ENCODE measurements around the gene IQCB1. TPM values are rescaled to one million over a fixed set of nuclear protein-coding genes. Genes with fewer than 3 reads are reported as not detected.
"Not testable (repeated sequence)": the region's sequence is repeated elsewhere in the genome, so short reads cannot be mapped to it uniquely, and the experiment has no call there.

IQCB1 gene
- total RNA-seq, 2 donors from 2014 or later: 10.8 to 12.5 TPM

DNA sequence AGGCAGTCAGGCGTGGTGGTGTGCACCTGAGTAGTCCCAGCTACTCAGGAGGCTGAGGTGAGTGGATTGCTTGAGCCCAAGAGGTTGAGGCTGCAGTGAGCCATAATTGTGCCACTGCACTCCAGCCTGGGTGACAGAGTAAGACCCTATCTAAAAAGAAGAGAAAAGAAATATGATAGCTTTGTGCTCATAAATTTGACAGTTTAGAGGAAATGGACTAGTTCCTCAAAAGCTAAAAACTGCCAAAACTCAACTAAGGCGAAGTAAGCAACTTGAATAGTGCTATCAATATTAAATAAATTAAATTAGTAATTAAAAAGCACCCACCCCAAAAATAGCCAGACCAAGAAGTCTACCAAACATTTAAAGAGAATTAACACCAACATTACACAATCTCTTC lies 34.9 kb upstream of the IQCB1 start:
- no peaks in the 10 kb centered on the region for H3K4me1 ChIP-seq
- DNase-seq: no peak
- H3K27me3 ChIP-seq: no peaks in the 10 kb centered on the region
- no peak overlapping the region for H3K27ac ChIP-seq
- no peaks in the 10 kb centered on the region for H3K9me3 ChIP-seq
- TF ChIP-seq, protein P1, sequence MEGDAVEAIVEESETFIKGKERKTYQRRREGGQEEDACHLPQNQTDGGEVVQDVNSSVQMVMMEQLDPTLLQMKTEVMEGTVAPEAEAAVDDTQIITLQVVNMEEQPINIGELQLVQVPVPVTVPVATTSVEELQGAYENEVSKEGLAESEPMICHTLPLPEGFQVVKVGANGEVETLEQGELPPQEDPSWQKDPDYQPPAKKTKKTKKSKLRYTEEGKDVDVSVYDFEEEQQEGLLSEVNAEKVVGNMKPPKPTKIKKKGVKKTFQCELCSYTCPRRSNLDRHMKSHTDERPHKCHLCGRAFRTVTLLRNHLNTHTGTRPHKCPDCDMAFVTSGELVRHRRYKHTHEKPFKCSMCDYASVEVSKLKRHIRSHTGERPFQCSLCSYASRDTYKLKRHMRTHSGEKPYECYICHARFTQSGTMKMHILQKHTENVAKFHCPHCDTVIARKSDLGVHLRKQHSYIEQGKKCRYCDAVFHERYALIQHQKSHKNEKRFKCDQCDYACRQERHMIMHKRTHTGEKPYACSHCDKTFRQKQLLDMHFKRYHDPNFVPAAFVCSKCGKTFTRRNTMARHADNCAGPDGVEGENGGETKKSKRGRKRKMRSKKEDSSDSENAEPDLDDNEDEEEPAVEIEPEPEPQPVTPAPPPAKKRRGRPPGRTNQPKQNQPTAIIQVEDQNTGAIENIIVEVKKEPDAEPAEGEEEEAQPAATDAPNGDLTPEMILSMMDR (IDR thresholded peaks at IDR 0.05): no peak
- no peak overlapping the region for H3K4me3 ChIP-seq
- no peak overlapping the region for H3K9ac ChIP-seq (ENCODE audit: low read depth in 2 of 2, low read length in 2 of 2)
- intact Hi-C loops (cut with DNase I): no loop called here
- H3K36me3 ChIP-seq: no peaks in the 10 kb centered on the region

DNA sequence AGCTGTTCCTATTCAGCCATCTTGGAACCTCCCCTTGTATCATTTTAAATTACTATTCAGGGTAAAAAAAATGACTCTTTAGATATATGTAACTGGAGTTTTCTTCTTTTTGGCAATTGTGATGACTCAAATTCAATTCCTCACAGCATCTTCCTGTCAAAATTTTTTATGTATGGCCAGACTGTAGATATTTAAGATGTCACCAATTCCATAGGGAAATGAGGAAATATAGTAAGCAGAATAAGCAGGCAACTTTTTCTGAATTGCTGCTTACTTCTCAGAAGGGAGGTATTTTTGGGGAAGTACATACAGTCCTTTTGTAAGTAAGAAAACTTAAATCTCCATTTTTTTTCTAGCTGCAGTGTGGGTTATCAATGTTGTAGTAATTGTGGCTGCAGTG lies 28.9 kb upstream of the IQCB1 start:
- TF ChIP-seq, protein P1 (IDR thresholded peaks at IDR 0.05): no peak
- Histone ChIP-seq H3K27ac (no peak overlapping the region), H3K9ac (ENCODE audit: low read depth in 2 of 2, low read length in 2 of 2) (no peak overlapping the region), H3K9me3 (no peaks in the 10 kb centered on the region), H3K4me1 (no peaks in the 10 kb centered on the region), H3K36me3 (no peaks in the 10 kb centered on the region), H3K27me3 (no peaks in the 10 kb centered on the region), H3K4me3 (no peak overlapping the region)
- DNase-seq: no peak
- intact Hi-C loops (cut with DNase I): no loop called here

DNA sequence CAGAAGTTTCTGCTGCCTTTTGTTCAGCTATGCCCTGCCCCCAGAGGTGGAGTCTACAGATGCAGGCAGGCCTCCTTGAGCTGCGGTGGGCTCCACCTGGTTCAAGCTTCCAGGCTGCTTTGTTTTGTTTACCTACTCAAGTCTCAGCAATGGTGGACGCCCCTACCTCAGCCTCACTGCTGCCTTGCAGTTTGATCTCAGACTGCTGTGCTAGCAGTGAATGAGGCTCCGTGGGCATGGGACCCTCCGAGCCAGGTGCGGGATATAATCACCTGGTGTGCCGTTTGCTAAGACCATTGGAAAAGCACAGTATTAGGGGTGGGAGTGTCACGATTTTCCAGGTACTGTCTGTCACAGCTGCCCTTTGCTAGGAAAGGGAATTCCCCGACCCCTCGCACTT lies 28.4 kb upstream of the IQCB1 start:
- H3K36me3 ChIP-seq; H3K27ac ChIP-seq; intact Hi-C loops (cut with DNase I); H3K9ac ChIP-seq (ENCODE audit: low read depth in 2 of 2, low read length in 2 of 2); H3K27me3 ChIP-seq; H3K9me3 ChIP-seq; H3K4me1 ChIP-seq; DNase-seq; H3K4me3 ChIP-seq: not testable (repeated sequence)

DNA sequence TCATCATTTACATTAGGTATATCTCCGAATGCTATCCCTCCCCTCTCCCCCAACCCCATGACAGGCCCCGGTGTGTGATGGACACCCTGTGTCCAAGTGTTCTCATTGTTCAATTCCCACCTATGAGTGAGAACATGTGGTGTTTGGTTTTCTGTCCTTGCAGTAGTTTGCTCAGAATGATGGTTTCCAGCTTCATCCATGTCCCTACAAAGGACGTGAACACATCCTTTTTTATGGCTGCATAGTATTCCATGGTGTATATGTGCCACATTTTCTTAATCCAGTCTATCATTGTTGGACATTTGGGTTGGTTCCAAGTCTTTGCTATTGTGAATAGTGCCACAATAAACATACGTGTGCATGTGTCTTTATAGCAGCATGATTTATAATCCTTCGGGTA lies 22.9 kb upstream of the IQCB1 start:
- H3K9ac ChIP-seq (ENCODE audit: low read depth in 2 of 2, low read length in 2 of 2); intact Hi-C loops (cut with DNase I); H3K27me3 ChIP-seq; H3K4me3 ChIP-seq; H3K4me1 ChIP-seq; DNase-seq; H3K27ac ChIP-seq; H3K36me3 ChIP-seq; H3K9me3 ChIP-seq: not testable (repeated sequence)

DNA sequence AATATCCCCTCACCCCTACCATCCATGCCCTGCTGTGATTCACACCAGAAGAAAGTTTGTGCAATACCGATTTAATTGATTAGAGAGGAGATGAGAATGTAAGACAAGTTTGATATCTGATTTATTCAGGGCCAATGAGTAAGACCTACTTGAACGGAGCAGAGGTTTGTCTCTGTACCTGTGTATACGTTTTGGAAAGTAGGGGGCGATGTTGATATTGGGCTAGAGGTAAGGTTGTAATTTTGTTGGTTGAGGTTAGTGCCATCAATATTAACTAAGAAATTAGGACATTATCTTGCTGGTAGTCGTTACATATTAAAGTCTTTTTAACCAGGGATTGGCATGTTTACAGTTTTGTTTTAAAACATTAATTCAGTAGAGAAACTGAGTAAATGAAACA lies 20.7 kb upstream of the IQCB1 start:
- Histone ChIP-seq H3K4me1 (no peaks in the 10 kb centered on the region), H3K9me3 (no peaks in the 10 kb centered on the region), H3K27ac (no peak overlapping the region), H3K36me3 (no peaks in the 10 kb centered on the region), H3K27me3 (no peaks in the 10 kb centered on the region), H3K9ac (ENCODE audit: low read depth in 2 of 2, low read length in 2 of 2) (no peak overlapping the region), H3K4me3 (no peak overlapping the region)
- intact Hi-C loops (cut with DNase I): no loop called here
- TF ChIP-seq, protein P1 (IDR thresholded peaks at IDR 0.05): peak; percentile 16
- DNase-seq: no peak

DNA sequence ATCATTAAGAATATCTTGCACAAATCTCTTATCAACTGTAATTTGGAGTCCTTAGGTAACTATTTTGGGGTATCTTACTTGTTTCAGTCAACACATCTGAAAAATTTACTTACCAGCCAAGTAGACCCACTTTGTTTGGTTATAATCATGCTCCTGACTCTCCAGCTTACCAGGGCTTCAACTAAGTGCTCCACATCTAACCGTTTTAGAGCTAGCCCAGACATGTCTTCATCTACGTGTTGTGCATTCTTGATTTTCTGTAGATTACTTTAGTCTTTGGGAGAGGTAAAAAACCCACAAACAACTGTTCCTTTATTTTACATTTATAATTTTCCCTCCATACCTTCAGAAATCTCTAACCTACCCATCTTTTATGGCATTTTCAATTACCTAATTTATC lies 17.4 kb upstream of the IQCB1 start:
- Histone ChIP-seq H3K4me3 (no peak overlapping the region), H3K36me3 (no peaks in the 10 kb centered on the region), H3K9me3 (no peaks in the 10 kb centered on the region), H3K27me3 (no peaks in the 10 kb centered on the region), H3K4me1 (no peaks in the 10 kb centered on the region), H3K9ac (ENCODE audit: low read depth in 2 of 2, low read length in 2 of 2) (no peak overlapping the region), H3K27ac (no peak overlapping the region)
- intact Hi-C loops (cut with DNase I): no loop called here
- TF ChIP-seq, protein P1 (IDR thresholded peaks at IDR 0.05): no peak
- no peak for DNase-seq

DNA sequence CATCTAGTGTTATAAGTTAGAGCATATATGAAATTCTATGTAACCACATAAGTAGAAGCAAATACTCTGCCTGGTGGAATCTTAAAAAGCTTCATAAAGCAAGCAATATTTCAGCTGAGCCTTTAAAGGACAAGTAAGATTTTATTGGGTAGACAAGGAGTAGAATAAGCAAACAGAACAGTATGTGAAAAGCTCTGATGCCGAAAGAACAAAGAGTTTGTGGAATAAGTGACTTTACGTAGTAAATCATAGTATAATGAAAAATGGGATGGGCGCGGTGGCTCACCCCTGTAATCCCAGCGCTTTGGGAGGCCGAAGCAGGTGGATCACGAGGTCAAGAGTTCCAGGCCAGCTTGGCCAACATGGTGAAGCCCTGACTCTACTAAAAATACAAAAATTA lies 10.0 kb upstream of the IQCB1 start:
- H3K36me3 ChIP-seq: no peaks in the 10 kb centered on the region
- no peak overlapping the region for H3K9ac ChIP-seq (ENCODE audit: low read depth in 2 of 2, low read length in 2 of 2)
- intact Hi-C loops (cut with DNase I): no loop called here
- DNase-seq: no peak
- H3K9me3 ChIP-seq: no peaks in the 10 kb centered on the region
- TF ChIP-seq, protein P1 (IDR thresholded peaks at IDR 0.05): no peak
- no peak overlapping the region for H3K4me3 ChIP-seq
- no peaks in the 10 kb centered on the region for H3K27me3 ChIP-seq
- no peak overlapping the region for H3K27ac ChIP-seq
- H3K4me1 ChIP-seq: no peaks in the 10 kb centered on the region
